ENCODE data around the gene HRG. TPM values are rescaled to one million over a fixed set of nuclear protein-coding genes. Genes with fewer than 3 reads are reported as not detected.

The HRG gene
- polyA plus RNA-seq, 1 donor from 2014 or later: not detected

- Histone ChIP-seq H3K4me2 (ENCODE audit: low read length) (no peak overlapping the region), H3K36me3 (ENCODE audit: insufficient read depth, low read length) (no peaks in the 10 kb centered on the region), H3K27me3 (ENCODE audit: insufficient read depth, low read depth, low read length) (no peaks in the 10 kb centered on the region), H3F3A (ENCODE audit: insufficient read depth, low read length, poor library complexity, severe bottlenecking) (peaks cover 4% of the 10 kb centered on the region), H3K27ac (ENCODE audit: low read length) (peak overlapping the region; percentile 85), H3K79me2 (replicated peaks; ENCODE audit: insufficient read depth, low read length) (no peaks in the 10 kb centered on the region), H3K9me2 (ENCODE audit: insufficient read depth, low read length) (no peaks in the 10 kb centered on the region), H4K20me1 (ENCODE audit: insufficient read depth) (no peaks in the 10 kb centered on the region), H3K4me3 (ENCODE audit: low read length) (no peak overlapping the region), H3K9ac (ENCODE audit: low read length) (no peak overlapping the region), H3K9me3 (ENCODE audit: low read length) (no peaks in the 10 kb centered on the region), H2AFZ (ENCODE audit: low read depth, low read length) (no peak overlapping the region)
- TF ChIP-seq POLR2AphosphoS5 (IDR thresholded peaks at IDR 0.05) (no peak), REST (IDR thresholded peaks at IDR 0.05; ENCODE audit: borderline replicate concordance) (no peak)
Observed at GRCh38 chr3:186664119-186664495, 1.7 kb upstream of the HRG start.

- no peaks in the 10 kb centered on the region for H3K79me2 ChIP-seq (replicated peaks; ENCODE audit: insufficient read depth, low read length)
- H3K4me2 ChIP-seq (ENCODE audit: low read length): no peak overlapping the region
- no peaks in the 10 kb centered on the region for H3K27me3 ChIP-seq (ENCODE audit: insufficient read depth, low read depth, low read length)
- no peaks in the 10 kb centered on the region for H3K9me3 ChIP-seq (ENCODE audit: low read length)
- no peak overlapping the region for H2AFZ ChIP-seq (ENCODE audit: low read depth, low read length)
- no peaks in the 10 kb centered on the region for H3K9me2 ChIP-seq (ENCODE audit: insufficient read depth, low read length)
- no peaks in the 10 kb centered on the region for H4K20me1 ChIP-seq (ENCODE audit: insufficient read depth)
- H3K36me3 ChIP-seq (ENCODE audit: insufficient read depth, low read length): no peaks in the 10 kb centered on the region
- H3K4me3 ChIP-seq (ENCODE audit: low read length): no peak overlapping the region
- H3K9ac ChIP-seq (ENCODE audit: low read length): no peak overlapping the region
- peak overlapping the region; percentile 85 for H3K27ac ChIP-seq (ENCODE audit: low read length)
- H3F3A ChIP-seq (ENCODE audit: insufficient read depth, low read length, poor library complexity, severe bottlenecking): peaks cover 4% of the 10 kb centered on the region
- TF ChIP-seq EZH2 (IDR thresholded peaks at IDR 0.05; ENCODE audit: borderline replicate concordance, insufficient read depth, low read length, poor library complexity, severe bottlenecking) (no peak), SMC3 (conservative IDR thresholded peaks at IDR 0.05; ENCODE audit: poor library complexity) (no peak), MXI1 (conservative IDR thresholded peaks at IDR 0.05; ENCODE audit: poor library complexity, severe bottlenecking) (no peak), REST (IDR thresholded peaks at IDR 0.05; ENCODE audit: borderline replicate concordance) (no peak), EP300 (conservative IDR thresholded peaks at IDR 0.05; ENCODE audit: poor library complexity, severe bottlenecking) (no peak), CTCF (IDR thresholded peaks at IDR 0.05; ENCODE audit: poor library complexity, severe bottlenecking) (no peak), TAF1 (IDR thresholded peaks at IDR 0.05; ENCODE audit: low read depth) (no peak), RAD21 (conservative IDR thresholded peaks at IDR 0.05) (no peak), POLR2AphosphoS5 (IDR thresholded peaks at IDR 0.05) (no peak)
Observed at GRCh38 chr3:186664506-186664905, 1.3 kb upstream of the HRG start.
